Measurements from ENCODE around the gene EEF2. TPM values are rescaled to one million over a fixed set of nuclear protein-coding genes. Genes with fewer than 3 reads are reported as not detected.

Gene EEF2
- total RNA-seq, 1 donor from 2014 or later: 1,288 TPM

DNA sequence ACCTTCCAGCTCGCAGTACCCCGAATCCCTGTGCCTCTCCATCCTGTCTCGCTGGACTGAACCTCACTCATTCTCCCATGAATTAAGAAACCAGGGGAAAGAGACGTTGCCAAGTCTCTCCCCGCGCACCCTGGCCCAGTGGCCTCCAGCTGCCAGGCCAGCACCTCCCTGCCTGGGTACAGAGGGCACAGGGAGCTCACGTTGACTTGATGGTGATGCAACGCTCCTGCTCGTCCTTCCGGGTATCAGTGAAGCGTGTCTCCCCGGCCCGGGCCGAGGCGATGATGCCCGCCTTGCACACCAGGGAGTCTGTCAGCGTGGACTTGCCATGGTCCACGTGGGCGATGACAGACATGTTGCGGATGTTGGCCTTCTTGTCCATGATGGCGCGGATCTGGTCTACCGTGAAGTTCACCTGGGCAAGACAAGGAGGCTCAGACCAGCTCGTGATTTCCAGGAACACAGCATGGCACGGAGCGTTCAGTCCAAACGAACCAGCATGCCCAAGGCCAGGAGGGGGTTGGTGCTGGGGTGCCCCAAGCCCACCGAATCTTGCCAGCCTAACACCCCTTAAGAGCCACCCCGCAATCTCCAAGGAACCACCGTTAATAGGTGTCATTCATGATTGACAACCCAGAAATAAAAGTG is 1.2 kb downstream of the EEF2 start:
- peak overlapping the region; percentile 87 for H3K4me2 ChIP-seq
- Mint-ChIP-seq H3K4me1 (peaks cover 37% of the 10 kb centered on the region), H3K36me3 (peaks cover 27% of the 10 kb centered on the region), H3K9me3 (no peaks in the 10 kb centered on the region), H3K4me3 (peak overlapping the region; percentile 99), H3K27me3 (ENCODE audit: insufficient read depth, low read depth) (peaks cover 11% of the 10 kb centered on the region), H3K27ac (peak overlapping the region; percentile 91)
- H4K20me1 ChIP-seq (ENCODE audit: low read depth): peaks cover 61% of the 10 kb centered on the region
- DNase-seq (ENCODE audit: low spot score): no peak
- TF ChIP-seq EZH2 (IDR thresholded peaks at IDR 0.05): no peak
- TF ChIP-seq EZH2phosphoT487 (IDR thresholded peaks at IDR 0.05): no peak
- TF ChIP-seq, protein P1, sequence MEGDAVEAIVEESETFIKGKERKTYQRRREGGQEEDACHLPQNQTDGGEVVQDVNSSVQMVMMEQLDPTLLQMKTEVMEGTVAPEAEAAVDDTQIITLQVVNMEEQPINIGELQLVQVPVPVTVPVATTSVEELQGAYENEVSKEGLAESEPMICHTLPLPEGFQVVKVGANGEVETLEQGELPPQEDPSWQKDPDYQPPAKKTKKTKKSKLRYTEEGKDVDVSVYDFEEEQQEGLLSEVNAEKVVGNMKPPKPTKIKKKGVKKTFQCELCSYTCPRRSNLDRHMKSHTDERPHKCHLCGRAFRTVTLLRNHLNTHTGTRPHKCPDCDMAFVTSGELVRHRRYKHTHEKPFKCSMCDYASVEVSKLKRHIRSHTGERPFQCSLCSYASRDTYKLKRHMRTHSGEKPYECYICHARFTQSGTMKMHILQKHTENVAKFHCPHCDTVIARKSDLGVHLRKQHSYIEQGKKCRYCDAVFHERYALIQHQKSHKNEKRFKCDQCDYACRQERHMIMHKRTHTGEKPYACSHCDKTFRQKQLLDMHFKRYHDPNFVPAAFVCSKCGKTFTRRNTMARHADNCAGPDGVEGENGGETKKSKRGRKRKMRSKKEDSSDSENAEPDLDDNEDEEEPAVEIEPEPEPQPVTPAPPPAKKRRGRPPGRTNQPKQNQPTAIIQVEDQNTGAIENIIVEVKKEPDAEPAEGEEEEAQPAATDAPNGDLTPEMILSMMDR (IDR thresholded peaks at IDR 0.05): no peak
- H3F3A ChIP-seq (ENCODE audit: low read depth): peaks cover 79% of the 10 kb centered on the region
- no peaks in the 10 kb centered on the region for H3K9me3 ChIP-seq (ENCODE audit: low read depth)
- peak overlapping the region; percentile 100 for H3K9ac ChIP-seq
- peak overlapping the region; percentile 95 for H3K4me3 ChIP-seq
- H3K27me3 ChIP-seq: peaks cover 7% of the 10 kb centered on the region
- H3K4me1 ChIP-seq: peaks cover 24% of the 10 kb centered on the region
- H2AFZ ChIP-seq (replicated peaks): no peak overlapping the region
- peak overlapping the region; percentile 25 for H3K27ac ChIP-seq
- peaks cover 62% of the 10 kb centered on the region for H3K79me2 ChIP-seq (ENCODE audit: low read depth)
- peaks cover 13% of the 10 kb centered on the region for H3K36me3 ChIP-seq

DNA sequence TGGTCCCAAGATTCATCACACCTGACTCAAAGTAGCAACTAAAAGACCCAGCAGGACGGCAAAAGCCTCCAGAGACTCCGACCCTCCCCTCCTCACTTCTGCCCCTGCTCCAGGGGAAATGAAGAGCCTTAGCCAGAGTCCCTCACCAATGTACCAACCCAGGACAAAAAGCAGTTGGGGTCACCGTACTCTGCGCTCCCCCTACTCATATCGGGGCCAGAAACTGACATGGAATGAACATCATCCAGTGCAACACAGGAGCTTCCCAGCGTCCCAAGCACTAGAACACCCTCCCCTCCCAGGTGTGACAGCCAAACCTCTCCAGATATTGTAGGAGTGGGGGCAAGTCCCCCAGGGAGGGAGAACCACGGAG is 1.7 kb downstream of the EEF2 start:
- H3K27me3 Mint-ChIP-seq (ENCODE audit: insufficient read depth, low read depth): peaks cover 11% of the 10 kb centered on the region
- Histone ChIP-seq H4K20me1 (ENCODE audit: low read depth) (peaks cover 66% of the 10 kb centered on the region), H3K4me3 (peak overlapping the region; percentile 95), H3K79me2 (ENCODE audit: low read depth) (peaks cover 67% of the 10 kb centered on the region), H2AFZ (replicated peaks) (no peak overlapping the region), H3K9ac (peak overlapping the region; percentile 100), H3K9me3 (ENCODE audit: low read depth) (no peaks in the 10 kb centered on the region), H3F3A (ENCODE audit: low read depth) (peaks cover 82% of the 10 kb centered on the region), H3K4me1 (peaks cover 24% of the 10 kb centered on the region), H3K4me2 (peak overlapping the region; percentile 87), H3K36me3 (peaks cover 13% of the 10 kb centered on the region), H3K27ac (peak overlapping the region; percentile 25), H3K27me3 (peaks cover 7% of the 10 kb centered on the region)
- no peaks in the 10 kb centered on the region for H3K9me3 Mint-ChIP-seq
- TF ChIP-seq EZH2 (IDR thresholded peaks at IDR 0.05) (no peak), EZH2phosphoT487 (IDR thresholded peaks at IDR 0.05) (no peak)
- H3K4me3 Mint-ChIP-seq: peak overlapping the region; percentile 99
- peaks cover 29% of the 10 kb centered on the region for H3K36me3 Mint-ChIP-seq
- DNase-seq (ENCODE audit: low spot score): no peak
- peaks cover 37% of the 10 kb centered on the region for H3K4me1 Mint-ChIP-seq
- no peak overlapping the region for H3K27ac Mint-ChIP-seq

DNA sequence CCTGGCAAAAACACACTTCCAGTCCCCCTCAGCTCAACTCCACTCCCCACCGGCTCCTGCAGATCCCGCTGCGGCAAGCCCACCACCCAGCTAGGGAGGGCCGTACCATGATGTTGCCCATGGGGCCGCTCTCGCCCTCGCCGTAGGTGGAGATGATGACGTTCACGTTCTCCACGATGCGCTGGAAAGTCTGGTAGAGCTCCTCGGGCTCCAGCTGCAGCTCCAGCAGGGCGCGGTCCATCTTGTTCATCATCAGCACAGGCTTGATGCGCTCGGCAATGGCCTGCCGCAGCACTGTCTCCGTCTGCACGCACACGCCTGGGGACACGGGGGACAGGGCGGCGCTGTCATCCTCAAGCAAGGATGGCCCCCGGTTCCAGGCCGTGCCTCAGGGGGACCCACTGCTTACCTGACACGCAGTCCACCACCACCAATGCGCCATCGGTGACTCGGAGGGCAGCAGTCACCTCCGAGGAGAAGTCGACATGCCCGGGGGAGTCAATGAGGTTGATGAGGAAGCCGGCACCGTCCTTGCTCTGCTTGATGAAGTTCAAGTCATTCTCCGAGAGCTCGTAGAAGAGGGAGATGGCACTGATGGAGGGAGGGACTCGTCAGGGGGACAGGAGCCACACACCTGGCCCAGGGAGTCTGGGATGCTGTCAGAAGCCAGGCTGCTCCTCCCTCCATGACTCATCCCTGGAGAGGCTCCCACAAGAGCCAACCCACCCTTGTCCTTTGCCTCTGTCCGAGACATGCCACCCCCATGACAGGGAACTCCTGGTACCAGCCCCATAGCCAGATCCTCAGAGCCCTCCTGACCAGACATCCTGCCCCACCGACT is 2.3 kb downstream of the EEF2 start:
- H3K27me3 Mint-ChIP-seq (ENCODE audit: insufficient read depth, low read depth): peaks cover 11% of the 10 kb centered on the region
- H3K9me3 ChIP-seq (ENCODE audit: low read depth): no peaks in the 10 kb centered on the region
- H3K4me3 ChIP-seq: no peak overlapping the region
- peaks cover 33% of the 10 kb centered on the region for H3K36me3 Mint-ChIP-seq
- H4K20me1 ChIP-seq (ENCODE audit: low read depth): peaks cover 72% of the 10 kb centered on the region
- H3K36me3 ChIP-seq: peaks cover 13% of the 10 kb centered on the region
- peak overlapping the region; percentile 99 for H3K4me3 Mint-ChIP-seq
- peak overlapping the region; percentile 100 for H3K9ac ChIP-seq
- no peak for DNase-seq (ENCODE audit: low spot score)
- H3K79me2 ChIP-seq (ENCODE audit: low read depth): peaks cover 73% of the 10 kb centered on the region
- H2AFZ ChIP-seq (replicated peaks): no peak overlapping the region
- no peak overlapping the region for H3K27ac ChIP-seq
- H3K27ac Mint-ChIP-seq: no peak overlapping the region
- H3K27me3 ChIP-seq: peaks cover 7% of the 10 kb centered on the region
- peaks cover 24% of the 10 kb centered on the region for H3K4me1 ChIP-seq
- peak overlapping the region; percentile 87 for H3K4me2 ChIP-seq
- H3K4me1 Mint-ChIP-seq: peaks cover 37% of the 10 kb centered on the region
- H3K9me3 Mint-ChIP-seq: no peaks in the 10 kb centered on the region
- TF ChIP-seq EZH2phosphoT487 (IDR thresholded peaks at IDR 0.05) (no peak), EZH2 (IDR thresholded peaks at IDR 0.05) (no peak)
- TF ChIP-seq, protein P1 (IDR thresholded peaks at IDR 0.05): no peak
- peaks cover 84% of the 10 kb centered on the region for H3F3A ChIP-seq (ENCODE audit: low read depth)

Data from neural progenitor cell (in vitro differentiated cells).